ENCODE results near the gene COL20A1.

The COL20A1 gene

DNA sequence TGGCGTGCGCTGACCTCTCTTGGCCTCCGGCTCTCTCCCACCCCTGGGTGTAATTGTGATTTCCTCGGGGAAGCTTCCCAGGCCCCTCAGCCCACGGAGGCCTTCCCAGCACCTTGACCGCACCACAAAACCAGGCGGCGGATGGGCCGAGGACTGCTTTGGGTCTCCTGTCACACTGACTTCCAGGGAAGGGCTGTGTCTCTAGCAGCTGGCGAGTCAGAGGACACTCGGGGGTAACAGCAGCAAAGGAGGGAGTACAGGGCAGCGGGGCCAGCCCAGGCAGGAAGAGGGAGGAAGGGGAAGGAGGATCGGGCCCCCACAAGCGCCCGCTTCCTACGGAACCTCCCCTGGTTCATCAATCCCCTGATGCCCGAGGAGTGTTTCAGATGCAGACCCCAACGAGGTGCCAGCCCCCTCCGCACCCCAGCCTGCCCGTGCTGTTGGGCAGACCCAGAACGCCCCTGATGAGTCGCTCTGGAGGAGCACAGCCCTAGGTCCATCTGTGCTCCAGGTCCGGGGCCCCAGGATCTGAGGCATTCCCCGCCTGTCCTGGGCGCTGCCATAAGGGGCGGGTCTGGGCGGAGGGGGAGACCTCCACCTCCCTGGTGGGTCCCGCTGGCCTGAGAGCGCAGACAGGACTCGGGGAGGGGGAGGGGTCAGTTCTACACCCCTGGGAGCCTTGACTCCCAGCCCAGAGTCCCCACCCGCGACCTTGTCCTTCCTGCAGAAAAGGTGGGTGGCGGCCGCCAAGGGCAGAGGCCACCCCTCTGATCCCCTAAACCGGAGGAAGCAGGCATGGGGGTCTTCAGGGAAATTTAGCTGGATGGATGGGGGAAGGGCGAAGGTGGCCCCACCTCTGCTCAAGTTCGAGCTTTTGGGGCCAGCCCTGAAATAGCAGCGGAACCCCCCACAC is 67.2 kb downstream of the COL20A1 start:
- DNase-seq (ENCODE audit: low spot score) (no peak), ATAC-seq (ENCODE audit: low read depth) (no peak)
- H3K4me3 ChIP-seq (ENCODE audit: severe bottlenecking), result no peak overlapping the region
- H3K36me3 ChIP-seq (ENCODE audit: low read depth), result no peaks in the 10 kb centered on the region
- H3K27me3 ChIP-seq (ENCODE audit: insufficient read depth, poor library complexity, severe bottlenecking), result peaks cover 64% of the 10 kb centered on the region
- no peaks in the 10 kb centered on the region for H3K9me3 ChIP-seq (ENCODE audit: severe bottlenecking)
- H3K4me1 ChIP-seq (ENCODE audit: insufficient read depth, poor library complexity, severe bottlenecking), result no peaks in the 10 kb centered on the region
- TF ChIP-seq, protein P1, sequence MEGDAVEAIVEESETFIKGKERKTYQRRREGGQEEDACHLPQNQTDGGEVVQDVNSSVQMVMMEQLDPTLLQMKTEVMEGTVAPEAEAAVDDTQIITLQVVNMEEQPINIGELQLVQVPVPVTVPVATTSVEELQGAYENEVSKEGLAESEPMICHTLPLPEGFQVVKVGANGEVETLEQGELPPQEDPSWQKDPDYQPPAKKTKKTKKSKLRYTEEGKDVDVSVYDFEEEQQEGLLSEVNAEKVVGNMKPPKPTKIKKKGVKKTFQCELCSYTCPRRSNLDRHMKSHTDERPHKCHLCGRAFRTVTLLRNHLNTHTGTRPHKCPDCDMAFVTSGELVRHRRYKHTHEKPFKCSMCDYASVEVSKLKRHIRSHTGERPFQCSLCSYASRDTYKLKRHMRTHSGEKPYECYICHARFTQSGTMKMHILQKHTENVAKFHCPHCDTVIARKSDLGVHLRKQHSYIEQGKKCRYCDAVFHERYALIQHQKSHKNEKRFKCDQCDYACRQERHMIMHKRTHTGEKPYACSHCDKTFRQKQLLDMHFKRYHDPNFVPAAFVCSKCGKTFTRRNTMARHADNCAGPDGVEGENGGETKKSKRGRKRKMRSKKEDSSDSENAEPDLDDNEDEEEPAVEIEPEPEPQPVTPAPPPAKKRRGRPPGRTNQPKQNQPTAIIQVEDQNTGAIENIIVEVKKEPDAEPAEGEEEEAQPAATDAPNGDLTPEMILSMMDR (IDR thresholded peaks at IDR 0.05; ENCODE audit: poor library complexity, severe bottlenecking), result no peak
- H3K27ac ChIP-seq (ENCODE audit: poor library complexity, severe bottlenecking), result no peak overlapping the region

DNA sequence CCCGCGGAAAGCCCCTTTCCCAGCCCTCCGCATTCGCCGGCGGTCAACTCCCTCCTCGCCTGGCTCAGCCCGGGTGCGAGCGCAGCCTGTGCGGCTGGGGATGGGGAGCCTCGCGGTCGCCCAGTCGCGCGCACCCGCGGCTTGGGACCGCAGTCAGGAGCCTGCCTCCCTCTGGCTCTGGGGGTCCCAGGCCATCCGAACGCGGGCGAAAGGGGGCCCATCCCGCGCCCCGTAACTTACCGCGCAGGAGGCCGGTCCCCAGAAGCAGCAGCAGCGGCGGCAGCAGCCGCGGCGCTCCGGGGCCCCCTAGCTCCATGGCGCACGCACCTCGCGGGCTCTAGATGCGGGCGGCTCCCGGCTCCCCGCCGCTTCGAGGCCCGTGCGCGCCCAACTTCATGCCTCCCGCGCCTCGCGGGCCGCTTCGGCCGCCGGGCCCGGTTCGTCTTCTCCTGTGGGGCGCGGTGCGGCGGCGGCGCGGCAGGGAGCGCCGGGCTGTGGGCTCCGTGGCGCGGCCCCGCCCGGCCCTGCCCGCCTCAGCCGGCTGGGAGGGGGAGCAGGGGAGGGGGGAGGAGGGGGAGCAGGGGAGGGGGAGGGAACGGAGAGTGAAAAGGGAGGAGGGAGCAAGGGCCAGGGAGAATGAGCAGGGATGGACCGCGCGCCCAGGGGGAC is 68.0 kb downstream of the COL20A1 start, which contains the start of gene CHRNA4:
Gene CHRNA4, minus strand, starts transcription at position 500 of the 669 bp plus-strand sequence. Its CDS starts 184 bp downstream, at position 316.
- Histone ChIP-seq H3K4me3 (ENCODE audit: severe bottlenecking) (no peak within 1 kb of the TSS), H3K27ac (ENCODE audit: poor library complexity, severe bottlenecking) (no peak within 1 kb of the TSS), H3K4me1 (ENCODE audit: insufficient read depth, poor library complexity, severe bottlenecking) (no peaks in the 10 kb centered on the region), H3K27me3 (ENCODE audit: insufficient read depth, poor library complexity, severe bottlenecking) (peaks cover 69% of the 10 kb centered on the region), H3K9me3 (ENCODE audit: severe bottlenecking) (no peaks in the 10 kb centered on the region), H3K36me3 (ENCODE audit: low read depth) (no peaks in the 10 kb centered on the region)
- ATAC-seq (ENCODE audit: low read depth) (no peak; the same call in 2 of the 3 replicates), DNase-seq (ENCODE audit: low spot score) (no peak)
- TF ChIP-seq, protein P1 (IDR thresholded peaks at IDR 0.05; ENCODE audit: poor library complexity, severe bottlenecking), result no peak

DNA sequence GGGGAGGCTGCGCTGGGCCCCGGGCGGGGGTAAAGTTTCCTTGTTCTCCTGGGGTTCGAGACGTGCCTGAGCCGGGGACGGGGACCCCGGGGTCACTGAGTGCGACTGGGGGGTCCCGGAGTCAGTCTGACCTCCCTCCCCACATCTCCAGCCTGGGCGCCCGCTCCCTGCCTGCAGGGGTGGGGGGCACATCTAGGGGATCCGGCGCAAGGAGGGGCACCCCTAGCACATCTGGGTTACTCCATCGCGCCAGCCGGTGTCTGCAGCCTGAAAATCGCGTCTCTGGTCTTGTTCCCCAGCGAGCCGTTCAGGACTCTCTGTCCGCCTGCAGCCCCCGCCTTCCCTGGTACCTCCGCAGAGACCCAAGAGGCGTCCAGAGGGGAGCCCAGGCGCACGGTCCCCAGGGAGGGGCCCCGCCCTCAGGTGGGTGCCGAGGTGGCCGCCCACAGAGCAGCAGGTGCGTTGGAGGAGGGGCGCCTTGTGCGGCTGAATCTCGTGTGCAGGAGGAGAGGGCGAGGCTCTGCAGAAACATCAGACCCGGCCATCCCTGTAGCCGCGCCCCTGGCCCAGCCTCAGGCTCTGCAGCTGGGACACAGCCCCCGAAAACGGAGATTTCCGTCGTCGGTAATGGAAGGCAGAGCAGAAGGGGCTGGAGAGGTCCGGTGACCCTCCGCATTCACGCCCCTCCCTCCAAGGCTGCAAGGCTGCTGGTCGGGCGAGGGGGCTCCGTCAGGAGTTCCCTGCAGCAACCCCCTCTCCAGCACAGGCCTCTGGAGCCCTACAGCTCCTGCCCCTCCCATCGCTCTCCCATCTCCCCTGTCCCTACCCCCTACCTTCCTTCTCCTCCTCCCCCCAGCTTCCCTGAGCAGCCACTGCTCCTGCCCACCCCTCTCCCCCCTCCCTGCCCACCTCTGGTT is 68.8 kb downstream of the COL20A1 start:
- Histone ChIP-seq H3K4me1 (ENCODE audit: insufficient read depth, poor library complexity, severe bottlenecking) (no peaks in the 10 kb centered on the region), H3K27me3 (ENCODE audit: insufficient read depth, poor library complexity, severe bottlenecking) (peaks cover 75% of the 10 kb centered on the region), H3K27ac (ENCODE audit: poor library complexity, severe bottlenecking) (no peak overlapping the region), H3K4me3 (ENCODE audit: severe bottlenecking) (no peak overlapping the region), H3K36me3 (ENCODE audit: low read depth) (no peaks in the 10 kb centered on the region), H3K9me3 (ENCODE audit: severe bottlenecking) (no peaks in the 10 kb centered on the region)
- TF ChIP-seq, protein P1 (IDR thresholded peaks at IDR 0.05; ENCODE audit: poor library complexity, severe bottlenecking), result no peak
- ATAC-seq (ENCODE audit: low read depth) (peak; percentile 12), DNase-seq (ENCODE audit: low spot score) (no peak)

DNA sequence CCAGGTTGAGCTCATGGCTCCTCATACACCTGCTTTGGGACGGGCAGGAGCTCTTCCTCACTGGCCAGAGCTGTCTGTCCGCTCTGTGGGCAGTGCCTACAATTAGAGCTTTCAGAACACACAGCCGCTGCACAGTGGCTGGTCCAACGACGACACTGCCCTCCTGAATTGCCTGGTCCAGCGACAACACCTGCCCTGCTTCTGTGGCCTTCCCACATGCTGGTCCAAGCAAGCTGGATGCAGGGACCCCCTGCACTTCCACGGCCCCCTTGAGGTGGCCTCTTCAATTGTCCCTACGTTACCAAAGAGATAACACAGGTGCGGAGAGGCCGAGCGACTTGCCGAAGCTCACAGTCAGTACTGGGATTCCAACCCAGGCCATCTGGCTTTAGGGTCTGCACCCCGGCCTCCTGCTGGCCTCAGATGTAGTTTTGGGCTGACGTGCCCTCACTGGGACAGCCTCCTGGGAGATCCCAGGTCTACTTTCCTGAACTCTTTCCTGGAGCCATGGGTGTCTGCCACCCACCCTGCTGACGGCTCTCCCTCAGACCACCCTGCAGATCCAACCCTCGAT is 69.5 kb downstream of the COL20A1 start:
- TF ChIP-seq, protein P1 (IDR thresholded peaks at IDR 0.05; ENCODE audit: poor library complexity, severe bottlenecking), result no peak
- H3K4me1 ChIP-seq (ENCODE audit: insufficient read depth, poor library complexity, severe bottlenecking), result no peaks in the 10 kb centered on the region
- H3K27me3 ChIP-seq (ENCODE audit: insufficient read depth, poor library complexity, severe bottlenecking), result peaks cover 80% of the 10 kb centered on the region
- H3K27ac ChIP-seq (ENCODE audit: poor library complexity, severe bottlenecking), result no peak overlapping the region
- ATAC-seq (ENCODE audit: low read depth) (0 out of 3 replicates have a peak, but pooled peaks have one; percentile 1), DNase-seq (ENCODE audit: low spot score) (no peak)
- H3K4me3 ChIP-seq (ENCODE audit: severe bottlenecking), result no peak overlapping the region
- H3K36me3 ChIP-seq (ENCODE audit: low read depth), result no peaks in the 10 kb centered on the region
- no peaks in the 10 kb centered on the region for H3K9me3 ChIP-seq (ENCODE audit: severe bottlenecking)
